ENCODE data around the gene ADGRB3.
"Not testable (repeated sequence)": the region's sequence is repeated elsewhere in the genome, so short reads cannot be mapped to it uniquely, and the experiment has no call there.

ADGRB3 gene

GRCh38 chr6:68651011-68651985, 16.2 kb downstream of the ADGRB3 start:
- no peak for DNase-seq

GRCh38 chr6:68652117-68652536, 17.0 kb downstream of the ADGRB3 start:
- no peak for DNase-seq

GRCh38 chr6:68653074-68653705, 18.1 kb downstream of the ADGRB3 start:
- DNase-seq: no peak

GRCh38 chr6:68653706-68654089, 18.6 kb downstream of the ADGRB3 start:
- DNase-seq: no peak

- no peak for DNase-seq
These were observed 19.1 kb downstream of the ADGRB3 start for GRCh38 chr6:68654134-68654533.

GRCh38 chr6:68655028-68655427, 19.9 kb downstream of the ADGRB3 start:
- no peak for DNase-seq

GRCh38 chr6:68657374-68658139, 22.5 kb downstream of the ADGRB3 start:
- DNase-seq: no peak

GRCh38 chr6:68658338-68658737, 23.3 kb downstream of the ADGRB3 start:
- no peak for DNase-seq

GRCh38 chr6:68673255-68673654, 38.2 kb downstream of the ADGRB3 start:
- no peak for DNase-seq

- DNase-seq: no peak
These were observed 40.5 kb downstream of the ADGRB3 start for GRCh38 chr6:68675548-68675947.

- DNase-seq: not testable (repeated sequence)
These were observed 41.0 kb downstream of the ADGRB3 start for GRCh38 chr6:68676094-68676493.

- no peak for DNase-seq
These were observed 42.0 kb downstream of the ADGRB3 start for GRCh38 chr6:68677058-68677457.

GRCh38 chr6:68679399-68679798, 44.3 kb downstream of the ADGRB3 start:
- no peak for DNase-seq

- no peak for DNase-seq
These were observed 45.2 kb downstream of the ADGRB3 start for GRCh38 chr6:68680264-68680663.

GRCh38 chr6:68689910-68690309, 54.8 kb downstream of the ADGRB3 start:
- DNase-seq: no peak

GRCh38 chr6:68691120-68691519, 56.0 kb downstream of the ADGRB3 start:
- DNase-seq: no peak

GRCh38 chr6:68693271-68693670, 58.2 kb downstream of the ADGRB3 start:
- DNase-seq: no peak

- no peak for DNase-seq
These were observed 60.3 kb downstream of the ADGRB3 start for GRCh38 chr6:68695403-68695802.

- DNase-seq: no peak
These were observed 60.8 kb downstream of the ADGRB3 start for GRCh38 chr6:68695838-68696237.

GRCh38 chr6:68697394-68697793, 62.3 kb downstream of the ADGRB3 start:
- DNase-seq: no peak

- no peak for DNase-seq
These were observed 66.1 kb downstream of the ADGRB3 start for GRCh38 chr6:68701159-68701558.

- no peak for DNase-seq
These were observed 69.4 kb downstream of the ADGRB3 start for GRCh38 chr6:68704485-68704884.

GRCh38 chr6:68709091-68709490, 74.0 kb downstream of the ADGRB3 start:
- DNase-seq: no peak

Measured in NCI-H526 treated with DMSO at 0.1 percent for 48 hours (cell line).